Stimulated activated CD8-positive, alpha-beta memory T cell treated with anti-CD3 and anti-CD28 coated beads, Interleukin-4, amount 100 ng/mL, for 4 hours (primary cell): ENCODE measurements around the gene TRIM73.
"Not testable (repeated sequence)": the region's sequence is repeated elsewhere in the genome, so short reads cannot be mapped to it uniquely, and the experiment has no call there.

Source experiments
- DNase-seq, 2 donors: peaks; one replicate each; pipeline ENCODE4 v3.0.0-alpha.2; 2020; ENCODE audit warnings: low read depth in 2 of 2, low spot score in 1 of 2

TRIM73 gene

GRCh38 chr7:75415428-75415817 lies 20.0 kb downstream of the TRIM73 start:
- DNase-seq, result not testable (repeated sequence)

GRCh38 chr7:75415829-75416373 lies 20.5 kb downstream of the TRIM73 start:
- DNase-seq, result not testable (repeated sequence)

- not testable (repeated sequence) for DNase-seq
Observed at GRCh38 chr7:75416787-75417186, 21.4 kb downstream of the TRIM73 start.

- not testable (repeated sequence) for DNase-seq
Observed at GRCh38 chr7:75418292-75418858, 22.9 kb downstream of the TRIM73 start.

GRCh38 chr7:75419210-75419609 lies 23.8 kb downstream of the TRIM73 start:
- DNase-seq, result not testable (repeated sequence)

- DNase-seq, result not testable (repeated sequence)
Observed at GRCh38 chr7:75419693-75420092, 24.3 kb downstream of the TRIM73 start.

GRCh38 chr7:75420152-75420551 lies 24.7 kb downstream of the TRIM73 start:
- DNase-seq, result not testable (repeated sequence)

- DNase-seq, result not testable (repeated sequence)
Observed at GRCh38 chr7:75421798-75422710, 26.6 kb downstream of the TRIM73 start.

- DNase-seq, result not testable (repeated sequence)
Observed at GRCh38 chr7:75423481-75423880, 28.1 kb downstream of the TRIM73 start.

- DNase-seq, result not testable (repeated sequence)
Observed at GRCh38 chr7:75439000-75439399, 43.6 kb downstream of the TRIM73 start.

GRCh38 chr7:75442101-75442464 lies 46.7 kb downstream of the TRIM73 start:
- not testable (repeated sequence) for DNase-seq

- DNase-seq, result not testable (repeated sequence)
Observed at GRCh38 chr7:75442465-75443111, 47.2 kb downstream of the TRIM73 start.

- DNase-seq, result not testable (repeated sequence)
Observed at GRCh38 chr7:75449946-75450345, 54.5 kb downstream of the TRIM73 start.

- DNase-seq, result not testable (repeated sequence)
Observed at GRCh38 chr7:75452494-75452955, 57.1 kb downstream of the TRIM73 start.
